Stimulated activated CD4-positive, alpha-beta T cell treated with anti-CD3 and anti-CD28 coated beads, Interleukin-12 subunit alpha, Interleukin-12 subunit beta, amount 100 ng/mL, for 4 hours (primary cell): ENCODE results near the gene TBC1D12.
"Not testable (repeated sequence)": the region's sequence is repeated elsewhere in the genome, so short reads cannot be mapped to it uniquely, and the experiment has no call there.

Experiments
- DNase-seq: peaks from one replicate; pipeline ENCODE4 v3.0.0-alpha.2; 2020

TBC1D12 gene

GRCh38 chr10:94461503-94461902, 59.2 kb downstream of the TBC1D12 start:
- no peak for DNase-seq

GRCh38 chr10:94462130-94462529, 59.8 kb downstream of the TBC1D12 start:
- no peak for DNase-seq

GRCh38 chr10:94465684-94466083, 63.3 kb downstream of the TBC1D12 start:
- no peak for DNase-seq

- no peak for DNase-seq
These were observed 79.1 kb downstream of the TBC1D12 start for GRCh38 chr10:94481410-94481809.

GRCh38 chr10:94483970-94484369, 81.6 kb downstream of the TBC1D12 start:
- DNase-seq: no peak

GRCh38 chr10:94485094-94485493, 82.8 kb downstream of the TBC1D12 start:
- no peak for DNase-seq

GRCh38 chr10:94487575-94487974, 85.2 kb downstream of the TBC1D12 start:
- DNase-seq: no peak

- DNase-seq: no peak
These were observed 86.8 kb downstream of the TBC1D12 start for GRCh38 chr10:94489107-94489506.

GRCh38 chr10:94489976-94490788, 87.8 kb downstream of the TBC1D12 start:
- DNase-seq: no peak

GRCh38 chr10:94490789-94491039, 88.4 kb downstream of the TBC1D12 start:
- no peak for DNase-seq

- DNase-seq: no peak
These were observed 91.1 kb downstream of the TBC1D12 start for GRCh38 chr10:94493463-94493862.

GRCh38 chr10:94496010-94496409, 93.7 kb downstream of the TBC1D12 start:
- DNase-seq: no peak

GRCh38 chr10:94496646-94497045, 94.3 kb downstream of the TBC1D12 start:
- no peak for DNase-seq

- DNase-seq: no peak
These were observed 97.7 kb downstream of the TBC1D12 start for GRCh38 chr10:94500063-94500462.

- DNase-seq: no peak
These were observed 119.2 kb downstream of the TBC1D12 start for GRCh38 chr10:94521276-94522250.

GRCh38 chr10:94524146-94524545, 121.8 kb downstream of the TBC1D12 start:
- DNase-seq: no peak

GRCh38 chr10:94524711-94525110, 122.4 kb downstream of the TBC1D12 start:
- no peak for DNase-seq

GRCh38 chr10:94531550-94531949, 129.2 kb downstream of the TBC1D12 start:
- DNase-seq: not testable (repeated sequence)

GRCh38 chr10:94533027-94533426, 130.7 kb downstream of the TBC1D12 start:
- DNase-seq: no peak

GRCh38 chr10:94542282-94542681, 139.9 kb downstream of the TBC1D12 start:
- DNase-seq: not testable (repeated sequence)

GRCh38 chr10:94545391-94546048, 143.2 kb downstream of the TBC1D12 start, which contains the start of gene HELLS:
TSS of gene HELLS (plus strand) at chr10:94545788. CDS start at chr10:94545922, 134 bp downstream.
- DNase-seq: peak; percentile 67

GRCh38 chr10:94546049-94546900, 143.9 kb downstream of the TBC1D12 start:
- DNase-seq: peak; percentile 1

GRCh38 chr10:94546901-94547185, 144.5 kb downstream of the TBC1D12 start:
- DNase-seq: no peak
